HG03457 (cell line): ENCODE measurements around the gene ZNF580.

ENCODE experiments used
- ATAC-seq: cut with Tn5 transposase; IDR thresholded peaks from one replicate; pipeline ENCODE4 v1.9.1; 2021; ENCODE audit warnings: moderate number of reproducible peaks; ENCODE audit not compliant: unreplicated experiment

The ZNF580 gene

DNA sequence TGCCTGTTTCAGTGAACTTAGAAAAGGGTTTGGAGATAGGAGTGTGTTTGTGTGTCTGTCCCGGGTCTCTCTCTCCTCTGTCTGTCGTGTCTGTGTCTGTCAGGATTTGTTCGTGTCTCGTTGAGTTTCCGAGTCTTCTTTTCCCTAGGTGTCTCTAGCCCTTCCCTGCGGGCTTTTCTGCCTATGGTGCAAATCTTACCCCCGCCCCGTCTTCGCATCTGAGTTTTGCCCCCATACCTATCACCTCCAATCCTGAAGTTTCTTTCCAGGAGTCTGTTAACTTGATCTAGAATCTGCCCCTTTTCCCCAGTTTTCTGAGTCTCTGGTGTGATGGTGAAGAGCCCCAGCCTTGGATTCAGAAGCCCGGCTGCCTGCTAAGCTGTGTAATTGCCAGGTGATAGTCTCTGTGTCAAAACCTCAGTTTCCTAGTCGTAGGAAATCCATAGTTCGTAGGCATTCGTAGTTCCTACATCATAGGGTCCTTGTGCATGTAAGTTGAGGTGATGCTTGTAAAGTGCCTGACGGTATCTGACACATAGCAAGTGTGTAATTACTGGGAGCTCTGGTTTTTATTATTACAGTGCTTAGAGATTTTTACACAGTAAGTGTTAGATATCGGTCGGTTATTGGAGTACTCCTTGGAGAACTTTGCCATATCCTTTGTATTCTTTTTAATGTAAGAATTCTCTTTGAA is 35.0 kb downstream of the ZNF580 start:
- no peak for ATAC-seq

DNA sequence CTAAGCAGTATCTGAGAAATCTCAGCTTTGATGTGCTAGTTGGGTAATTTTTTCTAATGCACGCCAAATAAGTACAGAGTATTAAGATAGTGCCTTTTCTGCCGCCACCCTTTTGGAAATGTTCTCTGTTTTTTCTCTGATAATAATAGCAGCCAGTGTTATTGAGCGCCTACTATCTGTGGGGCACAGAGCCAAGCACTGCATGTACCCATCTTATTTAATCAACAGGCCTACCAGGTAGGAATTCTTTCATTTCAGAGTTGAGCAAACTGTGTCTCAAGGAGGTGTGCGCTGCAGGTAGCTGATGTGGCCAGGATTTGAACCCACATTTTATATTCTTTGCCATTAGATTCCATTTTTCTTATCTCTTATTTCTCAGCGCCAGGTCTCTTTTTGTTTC is 35.6 kb downstream of the ZNF580 start:
- ATAC-seq = no peak

DNA sequence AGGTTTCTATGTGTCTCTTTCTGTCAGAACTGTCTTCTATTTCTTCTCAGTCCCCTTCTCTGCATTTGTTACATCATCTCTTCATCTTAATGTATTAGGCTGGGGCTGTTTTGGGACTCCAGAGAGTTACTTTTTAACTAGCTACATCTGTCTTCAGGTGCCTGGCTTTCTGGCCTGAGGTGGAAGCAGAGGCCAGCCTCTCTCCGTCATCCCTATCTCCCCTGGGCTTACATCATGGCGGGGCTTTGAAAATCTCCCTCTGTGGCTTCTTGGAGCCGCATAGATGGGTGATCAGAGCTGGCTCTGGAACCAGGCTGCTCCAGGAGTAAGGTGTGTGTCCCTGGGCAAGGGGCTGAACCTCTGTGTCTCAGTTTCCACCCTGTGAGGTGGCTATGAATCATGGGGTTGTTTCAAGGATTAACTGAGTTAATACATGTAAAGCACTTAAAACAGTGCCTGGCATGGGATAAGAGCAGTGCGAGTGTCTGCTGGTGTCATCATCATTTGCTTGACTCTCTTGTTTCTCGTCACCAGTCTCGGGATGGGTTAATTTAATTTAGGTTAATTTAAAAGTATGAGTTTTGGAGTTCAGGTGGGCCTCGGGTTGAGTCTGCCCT is 36.2 kb downstream of the ZNF580 start:
- ATAC-seq = no peak

DNA sequence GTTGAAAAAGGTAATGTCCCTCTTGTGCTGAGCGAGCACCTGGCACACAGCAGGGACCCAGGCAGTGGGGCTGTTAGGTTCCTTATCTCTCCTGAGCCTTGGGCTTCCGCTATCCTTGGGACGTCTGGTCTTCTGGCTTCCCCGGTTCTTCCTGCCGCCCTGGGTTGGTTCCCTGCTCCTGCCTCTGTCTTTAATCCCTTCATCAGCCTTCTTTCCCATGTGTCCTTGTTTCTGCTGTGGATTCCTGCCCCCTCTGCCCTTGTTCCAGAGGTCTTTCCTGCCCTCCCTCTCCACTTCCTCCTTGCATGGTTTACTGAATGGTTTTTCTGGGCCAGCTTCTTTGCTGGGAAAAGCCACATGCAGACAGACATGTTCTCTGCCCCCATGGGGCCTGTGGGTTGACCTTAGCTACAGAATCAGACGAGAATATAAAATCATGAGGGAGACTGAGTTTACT is 36.8 kb downstream of the ZNF580 start:
- ATAC-seq = no peak

DNA sequence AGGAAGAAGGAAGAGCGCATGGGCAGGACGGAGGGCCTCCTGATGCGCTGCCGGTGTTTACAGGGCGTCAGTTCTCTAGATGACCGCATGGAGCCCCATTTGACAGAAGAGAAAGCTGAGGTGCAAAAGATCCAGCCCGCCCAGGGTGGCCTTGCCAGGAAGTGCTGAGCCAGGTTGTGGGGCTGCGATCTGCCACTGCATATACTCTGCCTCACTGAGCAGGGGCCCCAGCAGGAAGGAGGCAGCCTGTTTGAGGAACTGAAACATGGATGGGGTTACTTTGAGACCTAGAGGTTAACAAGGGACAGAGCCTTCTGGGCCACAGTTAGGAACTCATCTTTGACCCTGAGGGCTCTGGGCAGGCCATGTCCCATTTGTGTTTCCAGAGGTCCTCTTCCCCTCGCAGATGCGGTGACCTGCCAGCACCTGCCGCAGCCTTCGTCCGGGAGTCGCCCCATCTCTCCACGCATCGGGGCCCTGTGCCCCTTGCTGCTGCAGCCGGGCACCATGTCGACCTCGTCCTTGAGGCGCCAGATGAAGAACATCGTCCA is 37.4 kb downstream of the ZNF580 start:
- ATAC-seq = peak; percentile 55

DNA sequence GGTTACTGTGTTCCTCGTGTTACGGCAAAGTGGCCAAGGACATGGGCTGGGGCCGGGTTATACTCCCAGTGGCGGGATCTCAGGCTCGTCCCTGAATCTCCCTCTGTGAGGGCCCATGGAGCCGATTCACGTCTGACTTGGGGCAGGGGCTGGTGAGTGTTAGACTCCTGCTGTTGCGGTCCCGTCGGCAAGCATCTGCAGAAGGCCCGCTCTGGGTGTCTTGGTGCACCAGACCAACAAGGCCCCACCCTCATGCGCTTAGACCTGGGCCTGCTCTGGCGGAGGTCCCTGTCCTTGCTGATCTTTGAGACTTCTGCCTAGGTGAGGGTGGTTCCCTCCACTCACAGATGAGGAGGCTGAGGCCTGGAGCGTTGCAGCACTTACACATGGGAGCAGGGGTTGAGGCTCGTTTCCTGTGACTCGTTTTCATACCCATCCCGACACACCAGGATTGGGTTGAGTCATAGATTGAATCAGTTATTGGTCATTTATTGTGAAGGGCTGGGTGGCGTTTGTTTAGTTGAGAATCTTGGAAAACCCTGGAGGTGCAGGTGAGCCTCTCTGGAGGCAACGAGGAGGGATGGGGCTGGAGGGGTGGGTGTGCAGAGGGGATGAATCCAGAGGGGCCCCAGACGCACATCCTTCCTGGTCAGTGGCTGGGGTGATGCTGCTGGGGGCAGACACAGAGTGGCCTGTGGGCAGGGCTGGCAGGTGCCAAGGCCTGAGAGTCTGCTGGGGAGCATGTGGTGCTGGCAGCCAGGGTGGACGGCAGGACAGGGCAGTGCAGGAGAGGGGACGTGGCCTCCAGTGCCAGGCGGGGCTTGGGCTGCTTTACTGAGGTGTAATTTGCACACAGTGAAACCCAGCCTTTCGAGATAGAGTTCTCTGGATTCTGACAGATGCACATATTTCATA is 38.8 kb downstream of the ZNF580 start:
- no peak for ATAC-seq

DNA sequence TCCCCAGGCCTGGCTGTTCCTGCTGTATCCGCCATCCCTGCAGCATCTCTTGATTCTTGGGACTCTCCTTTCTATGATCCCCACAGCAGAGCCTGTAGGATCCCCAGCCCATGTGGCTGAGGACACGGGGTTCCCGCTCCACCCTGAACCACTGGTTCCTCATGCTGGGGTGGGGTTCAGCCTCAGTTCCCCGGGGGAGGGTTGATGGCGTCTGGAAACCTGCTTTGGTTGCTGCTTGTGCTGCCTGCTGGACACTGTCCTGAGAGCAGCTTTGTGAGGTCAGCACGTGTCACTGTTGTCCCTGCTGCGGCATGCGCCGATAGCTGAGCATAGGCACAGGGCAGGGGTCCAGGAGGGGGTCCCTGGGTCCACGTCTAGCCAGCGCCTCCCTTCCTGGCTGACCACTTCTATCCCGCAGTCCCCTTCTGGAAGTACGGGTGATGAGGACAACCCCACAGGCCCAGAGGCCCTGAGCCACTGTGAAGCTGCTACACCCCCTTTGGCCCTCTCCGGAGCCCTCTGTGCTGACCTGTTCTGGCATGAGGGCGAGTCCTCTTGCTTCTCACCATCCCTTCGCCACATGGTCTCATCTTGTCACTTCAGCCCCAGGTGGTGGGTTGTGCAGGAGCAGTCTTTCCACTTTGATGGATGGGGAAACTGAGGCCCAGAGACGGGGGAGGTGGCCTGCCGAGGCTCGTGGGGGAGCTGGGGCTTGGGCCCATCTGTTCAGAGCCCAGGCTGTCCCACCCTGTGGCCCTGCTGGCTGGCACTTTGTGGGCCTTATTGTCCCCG is 39.7 kb downstream of the ZNF580 start:
- ATAC-seq = no peak

DNA sequence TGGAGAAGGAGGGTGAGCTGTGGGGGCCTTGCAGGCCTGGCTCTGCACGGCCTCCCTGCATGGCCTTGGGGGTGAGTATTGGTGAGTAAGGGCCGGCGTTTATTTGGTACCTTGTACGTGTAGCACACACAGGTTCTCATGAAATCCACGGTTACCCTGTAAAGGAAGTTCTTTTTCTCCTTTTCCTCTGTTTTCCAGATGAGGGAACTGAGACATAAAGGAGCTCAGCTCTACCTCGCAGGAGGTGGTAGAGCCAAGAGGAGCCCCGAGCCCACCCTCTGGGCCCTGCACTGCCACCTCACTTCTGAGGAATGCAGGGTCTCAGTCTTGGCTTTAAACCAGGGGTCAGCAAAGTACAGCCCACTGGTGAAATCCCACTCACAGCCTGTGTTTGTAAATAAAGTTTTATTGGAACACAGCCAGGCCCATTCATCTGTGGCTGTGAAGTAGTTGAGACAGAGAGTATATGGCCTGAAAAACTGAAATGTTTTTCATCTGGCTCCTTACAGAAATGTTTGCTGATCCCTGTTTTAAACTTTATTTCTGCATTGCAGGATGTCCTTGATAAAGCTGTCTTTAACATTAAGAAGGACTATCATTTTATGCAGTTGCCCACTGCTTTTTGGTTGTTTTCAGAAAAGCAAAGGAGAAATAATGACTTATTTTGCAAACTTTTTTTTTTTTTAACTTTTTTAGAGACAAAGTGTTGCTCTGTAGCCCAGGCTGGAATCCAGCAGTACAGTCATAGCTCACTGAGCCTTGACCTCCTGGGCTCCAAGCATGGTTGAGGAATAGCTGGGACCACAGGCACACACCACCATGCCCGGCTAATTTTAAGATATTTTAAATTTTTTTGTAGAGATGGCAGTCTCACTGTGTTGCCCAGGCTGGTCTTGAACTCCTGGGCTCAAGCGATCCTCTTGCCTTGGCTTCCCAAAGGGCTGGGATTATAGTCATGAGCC is 40.6 kb downstream of the ZNF580 start:
- no peak for ATAC-seq

DNA sequence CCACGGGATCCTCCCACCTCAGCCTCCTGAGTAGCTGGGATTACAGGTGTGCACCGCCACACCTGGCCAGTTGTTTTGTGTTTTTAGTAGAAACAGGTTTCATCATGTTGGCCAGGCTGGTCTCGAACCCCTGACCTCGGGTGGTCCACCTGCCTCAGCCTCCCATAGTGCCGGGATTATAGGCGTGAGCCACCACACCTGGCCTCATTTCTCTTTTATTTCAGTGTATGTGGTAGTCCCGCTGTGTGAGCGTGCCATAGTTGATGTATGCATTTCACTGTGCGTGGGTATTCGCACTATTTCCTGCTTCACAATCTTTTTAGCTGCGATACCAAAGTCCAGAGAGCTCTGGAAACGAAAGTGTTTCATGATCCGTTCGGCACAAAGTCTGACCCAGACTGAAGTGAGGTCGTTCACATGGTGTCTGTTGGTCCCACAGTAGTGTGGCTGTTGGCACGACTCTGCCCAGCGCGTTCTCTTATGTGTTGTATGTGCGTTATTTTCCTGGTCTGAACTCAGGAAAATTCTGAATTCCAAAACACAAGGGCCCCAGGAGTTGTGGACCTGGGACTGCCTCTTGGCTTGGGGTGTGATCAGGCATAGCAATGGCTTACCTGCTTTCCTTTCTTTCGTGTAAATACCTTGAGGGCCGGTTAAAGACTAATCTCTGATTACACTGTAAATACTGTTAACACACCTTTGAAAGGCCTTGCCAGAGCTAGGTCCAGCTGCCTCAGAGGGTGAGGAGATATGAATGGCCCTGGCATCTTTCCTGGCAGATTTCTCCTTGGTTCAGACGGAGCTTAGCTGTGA is 42.9 kb downstream of the ZNF580 start:
- ATAC-seq = no peak

DNA sequence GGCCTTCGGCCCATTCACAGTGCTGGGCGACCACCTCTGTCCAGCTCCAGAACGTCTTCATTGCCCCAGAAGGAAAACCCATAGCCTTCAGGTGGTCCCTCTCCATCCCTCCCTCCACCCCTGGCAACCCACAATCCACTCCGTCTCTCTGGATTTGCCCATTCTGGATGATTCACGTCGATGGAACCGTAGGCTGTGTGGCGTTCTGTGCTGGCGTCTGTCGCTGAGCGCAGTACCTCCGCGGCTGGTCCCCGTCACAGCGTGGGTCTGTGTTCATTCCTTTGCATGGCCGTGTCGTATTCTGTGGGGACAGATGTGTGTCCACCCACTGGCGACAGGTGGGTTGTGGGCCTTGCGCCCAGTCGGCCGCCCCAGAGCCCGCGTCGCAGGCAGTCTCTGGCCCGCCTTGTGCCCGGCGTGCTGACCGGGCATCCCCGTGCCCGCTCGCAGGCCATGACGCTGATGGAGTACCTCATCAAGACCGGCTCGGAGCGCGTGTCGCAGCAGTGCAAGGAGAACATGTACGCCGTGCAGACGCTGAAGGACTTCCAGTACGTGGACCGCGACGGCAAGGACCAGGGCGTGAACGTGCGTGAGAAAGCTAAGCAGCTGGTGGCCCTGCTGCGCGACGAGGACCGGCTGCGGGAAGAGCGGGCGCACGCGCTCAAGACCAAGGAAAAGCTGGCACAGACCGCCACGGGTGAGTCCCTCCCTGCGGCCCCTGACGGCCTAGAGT is 44.3 kb downstream of the ZNF580 start:
- no peak for ATAC-seq

DNA sequence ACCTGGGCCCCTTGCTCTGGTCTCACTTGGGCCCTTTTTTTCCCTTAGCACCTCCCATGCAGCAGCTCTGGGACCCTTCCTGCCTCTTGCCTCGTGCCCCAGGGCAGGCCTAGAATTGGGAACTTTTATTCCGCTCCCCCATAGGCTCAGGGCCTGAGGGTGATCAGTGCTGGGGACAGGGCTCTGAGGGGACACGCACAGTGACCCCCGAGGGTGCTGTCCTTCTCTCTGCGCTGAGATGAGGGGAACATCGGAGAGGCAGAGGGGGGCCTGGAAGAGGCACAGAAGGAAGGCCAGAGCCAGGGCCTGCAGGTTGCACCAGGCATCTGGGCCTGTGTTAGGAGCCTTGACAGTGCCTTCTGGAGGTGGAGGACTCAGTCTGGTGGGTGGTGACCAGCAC is 45.0 kb downstream of the ZNF580 start:
- ATAC-seq = no peak

DNA sequence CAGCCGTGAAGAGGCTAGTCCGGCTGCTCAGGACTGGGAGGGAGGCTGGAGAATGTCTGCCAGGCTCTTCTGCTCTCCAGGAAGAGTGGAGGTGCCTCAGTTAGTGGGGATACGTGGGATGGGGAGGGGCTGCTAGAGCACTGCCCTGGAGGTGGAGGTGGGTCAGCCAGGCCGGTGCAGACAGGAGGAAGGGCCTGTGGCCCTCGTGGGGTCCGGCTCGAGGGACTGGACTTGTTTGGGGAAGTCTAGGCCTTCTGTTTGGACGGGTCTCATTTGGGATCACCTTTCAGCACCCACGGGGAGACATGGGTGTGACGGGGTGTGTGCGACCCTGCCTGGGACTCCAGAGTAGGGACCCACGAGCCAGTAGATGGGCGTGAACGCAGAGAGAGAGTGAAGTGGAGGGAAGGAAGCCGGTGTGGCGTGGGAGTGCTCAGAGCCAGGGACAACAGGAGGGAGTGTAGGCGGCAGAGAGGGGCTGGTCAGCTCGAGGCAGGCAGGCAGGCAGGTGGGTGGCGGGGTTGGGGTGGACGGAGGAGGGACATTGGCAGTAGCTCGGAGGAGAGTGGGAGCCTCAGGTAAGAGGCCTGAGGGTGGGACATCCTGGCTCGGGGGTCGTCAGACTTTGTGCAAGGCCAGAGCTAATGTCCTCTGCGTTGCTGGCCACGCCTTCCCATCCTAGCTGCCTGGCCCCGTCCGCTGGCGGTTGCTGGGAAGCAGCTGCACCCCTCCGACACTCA is 45.7 kb downstream of the ZNF580 start:
- ATAC-seq = no peak

DNA sequence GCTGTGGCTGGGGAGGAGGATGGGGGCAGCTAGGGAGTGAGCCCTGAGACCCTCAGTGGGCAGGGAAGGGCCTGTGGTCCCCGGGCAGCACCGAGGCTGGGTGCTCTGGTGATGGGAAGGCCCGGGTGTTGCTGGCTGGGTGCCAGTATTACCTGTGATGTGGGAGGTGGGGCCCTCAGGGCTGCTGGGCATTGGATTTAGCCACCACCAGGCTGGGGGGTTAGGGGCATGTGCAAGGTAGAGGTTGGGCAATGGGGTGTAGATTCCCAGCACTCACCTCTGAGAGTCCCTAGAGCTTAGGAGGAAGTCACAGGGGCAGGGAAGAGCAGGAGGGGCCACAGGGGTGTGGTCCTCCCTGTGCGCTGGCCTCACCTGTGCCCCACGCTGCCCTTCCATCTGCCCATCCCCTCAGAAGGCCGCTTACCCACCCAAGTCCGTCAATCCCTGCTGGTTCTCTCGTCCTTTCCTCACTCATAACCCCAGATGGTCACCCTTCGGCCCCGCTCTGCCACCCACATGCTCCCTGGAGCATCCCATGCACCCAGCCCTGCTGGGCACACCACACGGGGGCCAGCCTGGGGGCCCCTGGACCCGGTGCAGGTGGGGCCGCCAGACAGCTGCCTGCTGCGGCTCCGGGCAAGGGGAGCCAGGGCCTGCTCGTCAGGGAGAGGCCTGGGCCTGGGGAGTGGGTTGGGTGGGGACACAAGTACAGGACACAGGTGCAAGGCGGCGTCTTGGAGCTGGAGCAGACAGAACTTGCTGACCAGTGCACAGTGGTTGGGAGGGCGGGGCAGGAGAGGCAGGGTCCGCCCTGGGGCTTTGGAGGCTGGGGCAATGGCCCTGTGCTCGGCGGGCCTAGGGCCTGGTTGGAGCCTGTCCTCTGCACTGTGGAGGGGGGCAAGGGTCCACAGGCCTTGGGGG is 46.7 kb downstream of the ZNF580 start:
- no peak for ATAC-seq

DNA sequence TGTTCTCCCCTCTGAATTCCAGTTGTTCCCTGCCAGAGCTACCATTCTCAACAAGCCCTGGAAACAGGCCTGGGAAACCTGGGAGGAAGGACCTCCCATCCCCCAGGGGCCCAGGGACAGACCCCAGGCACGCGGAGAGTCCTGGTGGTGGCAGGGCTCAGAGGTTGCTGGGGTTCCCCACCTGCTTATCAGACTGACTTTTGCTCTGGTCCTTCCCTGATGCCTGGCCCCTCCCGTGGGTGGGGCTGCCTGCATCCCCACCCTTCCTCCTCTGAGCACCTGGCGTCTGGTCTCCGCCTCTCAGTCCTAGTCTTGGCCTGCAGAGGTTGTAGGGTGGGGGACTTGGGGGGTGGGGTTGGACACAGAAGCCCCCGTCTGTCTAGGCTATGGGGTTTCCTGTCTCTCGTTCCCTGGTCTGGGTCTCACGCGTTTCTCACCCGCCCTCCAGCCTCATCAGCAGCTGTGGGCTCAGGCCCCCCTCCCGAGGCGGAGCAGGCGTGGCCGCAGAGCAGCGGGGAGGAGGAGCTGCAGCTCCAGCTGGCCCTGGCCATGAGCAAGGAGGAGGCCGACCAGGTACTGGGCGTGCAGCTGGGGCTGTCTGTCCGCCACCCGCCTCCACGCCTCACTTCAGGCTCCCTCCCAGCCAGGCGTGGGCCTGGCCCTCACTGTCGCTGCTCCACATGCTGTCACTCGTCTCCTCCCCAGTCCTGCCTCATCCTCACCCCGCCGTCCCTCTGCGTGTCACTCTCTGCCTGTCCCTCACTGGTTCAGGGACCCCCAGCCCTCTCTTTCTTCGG is 47.8 kb downstream of the ZNF580 start:
- ATAC-seq = no peak

DNA sequence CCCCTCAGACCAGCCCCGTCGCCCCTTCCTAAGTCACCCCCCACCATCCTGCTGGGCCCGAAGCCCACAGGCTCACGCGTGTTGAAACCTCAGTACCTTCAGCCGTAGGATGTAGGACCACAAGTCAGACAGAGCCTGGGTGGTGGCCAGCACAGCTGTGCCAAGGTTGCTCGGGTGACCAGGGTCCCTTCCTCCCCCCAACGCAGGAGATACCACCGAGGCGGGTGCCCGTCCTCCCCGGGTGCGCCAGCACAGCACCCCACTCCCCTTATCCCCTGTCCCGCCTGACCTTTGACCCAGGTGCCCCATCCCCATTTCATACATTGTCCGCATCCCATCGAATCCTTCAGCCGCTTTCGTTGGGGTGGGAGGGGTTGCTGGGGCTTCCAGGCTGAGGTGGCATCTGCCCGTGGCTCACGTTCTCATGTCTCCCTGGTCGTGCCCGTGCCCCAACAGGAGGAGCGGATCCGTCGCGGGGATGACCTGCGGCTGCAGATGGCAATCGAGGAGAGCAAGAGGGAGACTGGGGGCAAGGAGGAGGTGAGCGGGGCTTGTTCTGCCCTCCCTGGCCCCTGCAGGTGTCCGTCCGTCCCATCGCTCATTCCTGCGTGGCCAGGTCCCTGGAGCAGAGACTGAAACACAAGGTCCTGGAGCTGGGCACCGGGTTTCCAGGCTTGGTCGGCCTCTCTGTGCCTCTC is 48.8 kb downstream of the ZNF580 start:
- no peak for ATAC-seq
